NCI-H345 treated with DMSO at 0.1 percent for 48 hours (cell line): ENCODE results near the gene OMA1.

Experiments used
- DNase-seq: peaks from one replicate; lab custom pipeline; 2025; ENCODE audit not compliant: unreplicated experiment; lab: John Stamatoyannopoulos, UW

The OMA1 gene

DNA sequence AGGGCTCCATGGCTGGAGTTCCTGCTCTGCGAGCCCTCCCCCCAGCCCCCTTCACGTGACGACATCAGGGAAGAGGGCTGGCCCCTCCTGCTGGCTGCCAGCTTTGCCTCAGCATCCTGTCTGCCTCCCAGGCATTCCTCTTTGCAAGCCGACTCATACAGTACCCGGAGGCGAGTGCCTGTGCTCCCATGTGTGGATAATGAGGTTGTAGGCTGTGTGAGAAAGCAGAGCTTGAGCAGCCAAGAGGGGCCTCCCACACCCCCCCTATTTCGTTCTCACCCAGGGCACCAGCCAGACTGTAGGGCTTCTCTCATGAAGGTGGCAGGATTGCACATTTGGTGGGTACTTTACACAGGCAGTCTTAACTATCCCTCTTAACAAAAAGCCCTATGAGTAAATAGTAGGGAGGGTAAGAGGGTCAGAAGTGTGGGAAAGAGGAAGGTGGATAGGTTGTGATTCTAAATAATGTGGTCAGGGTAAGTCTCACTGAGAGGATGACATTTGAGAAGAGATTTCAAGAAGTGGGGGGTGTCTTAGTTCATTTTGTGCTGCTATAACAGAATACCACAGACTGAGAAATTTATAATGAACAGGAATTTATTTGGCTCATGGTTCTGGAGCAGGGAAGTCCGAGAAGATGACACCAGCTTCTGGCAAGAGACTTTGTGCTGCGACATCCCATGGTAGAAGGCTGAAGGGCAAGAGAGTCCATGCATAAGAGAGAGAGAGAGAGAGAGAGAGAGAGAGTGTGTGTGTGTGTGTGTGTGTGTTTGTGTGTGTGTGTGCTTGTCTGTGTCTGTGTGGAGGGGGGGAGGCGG, 113.5 kb downstream of the OMA1 start:
- DNase-seq = no peak

DNA sequence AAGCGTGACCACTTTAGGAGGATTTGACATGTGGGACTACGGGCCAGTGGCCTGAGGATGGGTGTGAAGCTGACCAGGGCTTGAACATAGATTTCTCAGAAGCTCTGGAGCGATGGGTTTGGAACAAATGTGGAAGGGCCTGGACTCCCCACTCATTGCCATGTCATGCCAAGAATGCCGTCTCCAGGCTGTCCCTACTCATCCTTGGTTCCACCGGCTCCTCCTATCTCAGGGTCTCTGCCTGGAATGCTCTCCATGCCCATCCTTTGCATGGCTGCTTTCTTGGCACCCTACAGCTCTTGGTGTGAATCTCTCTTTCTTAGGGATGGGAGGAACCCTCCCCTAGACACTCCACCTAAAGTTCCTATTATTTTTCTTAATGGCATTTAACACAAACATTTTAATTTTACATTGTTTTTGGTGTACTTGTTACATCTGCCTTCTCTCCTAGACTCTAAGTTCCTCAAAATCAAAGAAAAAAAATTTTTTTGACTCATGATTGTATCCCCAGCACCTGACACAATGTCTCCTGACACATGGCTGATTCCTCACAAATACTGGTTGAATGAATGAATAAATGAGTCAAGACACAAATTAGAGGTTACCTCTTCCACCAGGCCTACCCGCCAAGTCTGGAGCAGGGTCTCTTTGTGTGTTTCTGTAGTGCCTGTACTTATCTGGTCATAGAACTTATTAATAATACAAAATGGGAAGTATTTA, 114.5 kb downstream of the OMA1 start:
- DNase-seq = no peak
